Epithelial cell of proximal tubule (primary cell): ENCODE measurements around the gene NKRF. TPM values are rescaled to one million over a fixed set of nuclear protein-coding genes. Genes with fewer than 3 reads are reported as not detected.

ENCODE experiments used
- DNase-seq: peaks from one replicate; pipeline ENCODE4 v3.0.0-alpha.2; 2011; ENCODE audit warnings: low read depth
- H3K4me3 ChIP-seq: 2 replicates; pipeline ENCODE4 v1.5.1; 2011; ENCODE audit warnings: low read depth, mild to moderate bottlenecking, low read length
- total RNA-seq: library from RNA; depleted of rRNA; stranded (reverse); fragments of >200 nt; gene quantifications from 2 replicates; pipeline ENCODE4 v1.2.3, GENCODE V29; 2015
- TF ChIP-seq, protein P1 (sequence below): conservative IDR thresholded peaks from 2 replicates; pipeline ENCODE4 v1.5.1; 2012; ENCODE audit warnings: low read depth, mild to moderate bottlenecking, low read length

Gene NKRF
- total RNA-seq, 1 donor from 2014 or later = 5.8 TPM

DNA sequence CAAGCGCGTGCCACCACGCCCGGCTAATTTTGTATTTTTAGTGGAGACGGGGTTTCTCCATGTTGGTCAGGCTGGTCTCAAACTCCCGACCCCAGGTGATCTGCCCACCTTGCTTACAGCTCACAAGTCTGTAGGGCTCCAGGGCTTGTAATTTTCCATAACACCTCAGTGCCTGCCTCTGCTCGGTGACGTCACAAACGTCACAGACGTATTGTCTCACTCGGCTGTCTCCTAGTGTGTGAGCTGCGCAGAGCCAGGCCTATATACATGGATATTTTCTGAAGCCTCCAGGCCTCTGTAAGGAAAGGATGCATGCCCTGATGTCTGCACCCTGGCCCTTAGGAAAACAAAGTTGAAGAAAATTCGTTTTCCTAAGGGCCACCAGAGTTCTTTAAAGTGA, 8.6 kb upstream of the NKRF start:
- no peak for DNase-seq
- TF ChIP-seq, protein P1, sequence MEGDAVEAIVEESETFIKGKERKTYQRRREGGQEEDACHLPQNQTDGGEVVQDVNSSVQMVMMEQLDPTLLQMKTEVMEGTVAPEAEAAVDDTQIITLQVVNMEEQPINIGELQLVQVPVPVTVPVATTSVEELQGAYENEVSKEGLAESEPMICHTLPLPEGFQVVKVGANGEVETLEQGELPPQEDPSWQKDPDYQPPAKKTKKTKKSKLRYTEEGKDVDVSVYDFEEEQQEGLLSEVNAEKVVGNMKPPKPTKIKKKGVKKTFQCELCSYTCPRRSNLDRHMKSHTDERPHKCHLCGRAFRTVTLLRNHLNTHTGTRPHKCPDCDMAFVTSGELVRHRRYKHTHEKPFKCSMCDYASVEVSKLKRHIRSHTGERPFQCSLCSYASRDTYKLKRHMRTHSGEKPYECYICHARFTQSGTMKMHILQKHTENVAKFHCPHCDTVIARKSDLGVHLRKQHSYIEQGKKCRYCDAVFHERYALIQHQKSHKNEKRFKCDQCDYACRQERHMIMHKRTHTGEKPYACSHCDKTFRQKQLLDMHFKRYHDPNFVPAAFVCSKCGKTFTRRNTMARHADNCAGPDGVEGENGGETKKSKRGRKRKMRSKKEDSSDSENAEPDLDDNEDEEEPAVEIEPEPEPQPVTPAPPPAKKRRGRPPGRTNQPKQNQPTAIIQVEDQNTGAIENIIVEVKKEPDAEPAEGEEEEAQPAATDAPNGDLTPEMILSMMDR = no peak
- H3K4me3 ChIP-seq = no peak overlapping the region

DNA sequence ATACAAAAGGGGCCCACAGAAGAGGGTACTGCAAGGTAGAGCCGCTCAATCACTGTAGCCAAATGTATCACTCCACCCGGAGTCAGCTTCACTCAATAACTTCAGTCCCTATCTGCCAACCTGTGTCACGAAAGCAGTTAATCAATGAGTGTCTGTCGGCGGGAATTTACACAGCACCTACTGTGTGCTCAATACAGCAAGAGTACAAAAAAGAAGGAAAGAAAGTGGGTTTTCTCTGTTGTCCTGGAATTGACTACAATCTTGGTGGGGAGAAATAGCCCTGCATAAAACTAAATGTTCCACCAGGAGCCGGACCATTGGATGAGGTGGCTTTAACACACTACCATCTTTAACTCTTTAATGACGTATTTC, 780 bp upstream of the NKRF start:
- TF ChIP-seq, protein P1 = no peak
- H3K4me3 ChIP-seq = peak overlapping the region; percentile 78
- DNase-seq = no peak

DNA sequence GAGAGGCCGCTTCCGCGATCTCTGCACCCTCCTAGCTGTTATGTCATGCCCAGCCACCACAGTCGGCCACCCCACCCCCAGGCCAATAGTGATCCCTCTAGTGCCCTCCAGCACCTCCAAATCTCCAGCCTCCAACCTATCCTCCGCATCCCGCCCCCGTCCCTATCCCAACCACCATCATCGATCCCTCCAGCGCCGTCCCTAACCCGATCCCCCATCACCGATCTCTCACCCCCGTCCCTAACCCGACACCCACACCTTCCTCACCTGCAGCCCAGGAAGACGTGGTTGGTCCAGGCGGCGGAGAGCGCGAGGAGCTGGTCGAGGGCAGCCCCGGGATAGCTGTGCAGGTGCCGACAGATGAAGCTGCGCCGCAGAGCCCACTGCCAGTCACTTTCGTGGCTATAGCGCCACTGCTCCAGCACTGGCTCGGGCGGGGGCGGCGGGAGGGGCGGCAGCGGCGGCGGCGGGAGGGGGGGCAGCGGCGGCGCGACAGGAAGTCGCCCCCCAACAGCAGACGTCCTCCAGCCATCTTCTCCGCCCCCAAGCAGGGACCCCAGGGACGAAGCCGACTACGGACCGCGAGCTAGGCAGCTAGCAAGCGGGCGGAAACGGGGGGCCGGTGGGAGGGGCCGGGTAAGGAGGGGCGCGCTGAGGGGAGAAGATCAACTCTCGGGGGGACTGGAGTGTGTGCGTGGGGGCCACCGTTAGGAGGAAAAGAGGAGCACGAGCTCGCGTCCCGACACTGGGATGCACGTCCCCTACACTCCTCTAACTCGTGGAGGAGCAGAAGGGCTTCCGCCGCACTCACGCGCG, 552 bp downstream of the NKRF start:
- H3K4me3 ChIP-seq = peak overlapping the region; percentile 78
- no peak for DNase-seq
- TF ChIP-seq, protein P1 = no peak

DNA sequence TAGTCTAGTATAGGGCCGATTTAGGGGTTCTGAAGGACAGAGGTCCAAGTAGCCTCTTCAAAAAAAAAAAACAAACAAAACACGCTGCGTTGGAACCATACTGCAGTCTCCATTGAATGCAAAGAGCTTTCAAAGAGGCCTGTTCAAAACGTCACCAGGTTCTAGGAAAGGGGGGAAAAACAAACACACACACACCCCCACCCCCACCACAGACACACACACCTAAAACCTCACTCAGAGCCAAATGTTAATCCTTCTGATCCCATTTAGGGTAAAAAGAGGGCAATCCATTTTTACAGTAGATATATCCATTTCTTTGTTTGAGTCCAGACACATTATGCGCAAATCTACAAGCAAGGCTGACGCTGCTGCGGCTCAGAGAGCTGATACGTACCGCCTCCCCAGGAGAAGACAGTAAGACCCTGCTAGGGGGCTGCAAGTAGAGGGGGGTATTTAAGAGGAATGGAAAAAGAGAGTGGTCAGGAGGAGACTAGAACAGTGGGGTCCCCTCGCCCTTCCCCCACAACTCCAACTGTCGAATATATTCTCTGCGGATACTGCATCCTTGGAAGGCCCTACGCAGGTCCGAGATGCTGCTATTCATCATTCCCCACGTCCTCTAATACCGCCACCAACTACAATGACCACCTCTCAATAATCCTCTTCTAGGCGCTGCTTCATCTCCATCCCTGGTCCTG, 1.3 kb downstream of the NKRF start:
- TF ChIP-seq, protein P1 = no peak
- H3K4me3 ChIP-seq = peak overlapping the region; percentile 78
- DNase-seq = no peak

DNA sequence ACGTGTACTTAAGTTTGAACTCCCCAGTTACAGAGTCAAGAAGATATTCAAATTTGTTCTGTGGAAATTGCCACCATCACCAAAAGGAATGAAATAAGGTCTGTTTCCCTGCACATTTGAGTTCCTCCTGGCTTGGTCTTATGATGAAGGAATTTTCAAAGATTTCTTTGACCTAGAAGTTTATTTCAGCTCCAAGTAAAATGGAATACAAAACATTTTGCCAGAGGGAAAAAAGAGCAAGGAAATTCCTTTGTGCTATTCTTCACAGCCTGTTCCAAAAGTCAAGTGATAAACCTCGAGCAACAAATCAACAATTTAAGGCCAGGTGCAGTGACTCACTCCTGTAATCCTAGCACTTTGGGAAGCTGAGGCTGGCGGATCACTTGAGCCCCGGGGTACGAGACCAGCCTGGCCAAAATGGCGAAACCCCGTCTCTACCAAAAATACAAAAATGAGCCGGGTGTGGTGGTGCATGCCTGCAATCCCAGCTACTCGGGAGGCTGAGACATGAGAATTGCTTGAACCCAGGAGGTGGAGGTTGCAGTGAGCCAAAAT, 3.4 kb downstream of the NKRF start:
- DNase-seq = no peak
- TF ChIP-seq, protein P1 = no peak
- H3K4me3 ChIP-seq = no peak overlapping the region

DNA sequence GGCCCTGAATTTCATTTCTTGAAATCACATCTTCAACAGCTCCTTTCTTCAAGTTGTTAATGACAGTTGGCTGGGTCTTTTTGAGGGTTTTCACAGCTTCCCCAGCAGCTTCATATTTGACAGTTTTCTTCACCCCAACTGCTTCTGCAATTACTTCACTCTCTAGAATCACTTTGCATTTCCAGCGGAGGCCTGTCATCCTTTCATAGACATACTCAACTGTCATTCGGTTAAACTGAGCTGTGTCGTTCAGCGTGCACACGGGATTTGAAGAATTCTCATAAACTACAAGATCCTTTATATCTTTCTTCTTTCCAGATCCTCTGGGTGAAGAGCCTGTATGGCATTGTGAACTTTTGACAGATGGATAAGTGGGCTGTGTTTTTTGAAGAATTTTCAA, 16.4 kb downstream of the NKRF start:
- H3K4me3 ChIP-seq = no peak overlapping the region
- TF ChIP-seq, protein P1 = no peak
- DNase-seq = no peak
